ENCODE data around the gene NINL.

DNA sequence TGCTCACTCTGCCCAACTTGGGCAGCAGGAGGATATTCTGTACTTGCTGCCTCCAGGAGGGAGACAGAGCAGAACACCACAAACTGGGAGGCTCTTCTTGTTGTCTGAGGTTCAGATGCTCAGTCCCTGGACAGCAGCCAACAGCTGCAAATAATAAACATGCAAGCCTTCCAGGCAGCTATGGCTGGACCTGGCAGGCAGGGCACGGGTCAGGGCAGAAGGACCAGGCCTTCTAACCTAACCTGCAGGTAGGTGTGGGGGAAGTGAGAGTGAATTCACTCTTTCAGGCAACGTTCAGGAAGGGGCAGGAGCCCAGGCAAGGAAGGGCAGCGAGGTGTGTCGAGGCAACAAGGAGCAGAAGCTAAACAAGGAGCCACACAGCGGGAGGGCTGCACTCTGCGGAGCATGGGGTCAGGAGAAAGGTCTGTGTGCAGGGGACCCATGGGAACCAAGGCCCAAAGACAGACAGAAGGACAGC, 31.5 kb downstream of the NINL start:
- TF ChIP-seq, protein P1, sequence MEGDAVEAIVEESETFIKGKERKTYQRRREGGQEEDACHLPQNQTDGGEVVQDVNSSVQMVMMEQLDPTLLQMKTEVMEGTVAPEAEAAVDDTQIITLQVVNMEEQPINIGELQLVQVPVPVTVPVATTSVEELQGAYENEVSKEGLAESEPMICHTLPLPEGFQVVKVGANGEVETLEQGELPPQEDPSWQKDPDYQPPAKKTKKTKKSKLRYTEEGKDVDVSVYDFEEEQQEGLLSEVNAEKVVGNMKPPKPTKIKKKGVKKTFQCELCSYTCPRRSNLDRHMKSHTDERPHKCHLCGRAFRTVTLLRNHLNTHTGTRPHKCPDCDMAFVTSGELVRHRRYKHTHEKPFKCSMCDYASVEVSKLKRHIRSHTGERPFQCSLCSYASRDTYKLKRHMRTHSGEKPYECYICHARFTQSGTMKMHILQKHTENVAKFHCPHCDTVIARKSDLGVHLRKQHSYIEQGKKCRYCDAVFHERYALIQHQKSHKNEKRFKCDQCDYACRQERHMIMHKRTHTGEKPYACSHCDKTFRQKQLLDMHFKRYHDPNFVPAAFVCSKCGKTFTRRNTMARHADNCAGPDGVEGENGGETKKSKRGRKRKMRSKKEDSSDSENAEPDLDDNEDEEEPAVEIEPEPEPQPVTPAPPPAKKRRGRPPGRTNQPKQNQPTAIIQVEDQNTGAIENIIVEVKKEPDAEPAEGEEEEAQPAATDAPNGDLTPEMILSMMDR (IDR thresholded peaks at IDR 0.05; ENCODE audit: low read depth, low read length, missing input control) = no peak
- TF ChIP-seq RAD21 (IDR thresholded peaks at IDR 0.05) (no peak), SP1 (IDR thresholded peaks at IDR 0.05) (no peak), EGR1 (IDR thresholded peaks at IDR 0.05; ENCODE audit: low read depth in 2 of 2) (no peak), HNF4A (conservative IDR thresholded peaks at IDR 0.05) (no peak), FOXA1 (IDR thresholded peaks at IDR 0.05) (no peak), GABPA (IDR thresholded peaks at IDR 0.05 in 1 of 2, conservative IDR thresholded peaks at IDR 0.05 in 1 of 2) (no peak)
- TF ChIP-seq, protein P2, sequence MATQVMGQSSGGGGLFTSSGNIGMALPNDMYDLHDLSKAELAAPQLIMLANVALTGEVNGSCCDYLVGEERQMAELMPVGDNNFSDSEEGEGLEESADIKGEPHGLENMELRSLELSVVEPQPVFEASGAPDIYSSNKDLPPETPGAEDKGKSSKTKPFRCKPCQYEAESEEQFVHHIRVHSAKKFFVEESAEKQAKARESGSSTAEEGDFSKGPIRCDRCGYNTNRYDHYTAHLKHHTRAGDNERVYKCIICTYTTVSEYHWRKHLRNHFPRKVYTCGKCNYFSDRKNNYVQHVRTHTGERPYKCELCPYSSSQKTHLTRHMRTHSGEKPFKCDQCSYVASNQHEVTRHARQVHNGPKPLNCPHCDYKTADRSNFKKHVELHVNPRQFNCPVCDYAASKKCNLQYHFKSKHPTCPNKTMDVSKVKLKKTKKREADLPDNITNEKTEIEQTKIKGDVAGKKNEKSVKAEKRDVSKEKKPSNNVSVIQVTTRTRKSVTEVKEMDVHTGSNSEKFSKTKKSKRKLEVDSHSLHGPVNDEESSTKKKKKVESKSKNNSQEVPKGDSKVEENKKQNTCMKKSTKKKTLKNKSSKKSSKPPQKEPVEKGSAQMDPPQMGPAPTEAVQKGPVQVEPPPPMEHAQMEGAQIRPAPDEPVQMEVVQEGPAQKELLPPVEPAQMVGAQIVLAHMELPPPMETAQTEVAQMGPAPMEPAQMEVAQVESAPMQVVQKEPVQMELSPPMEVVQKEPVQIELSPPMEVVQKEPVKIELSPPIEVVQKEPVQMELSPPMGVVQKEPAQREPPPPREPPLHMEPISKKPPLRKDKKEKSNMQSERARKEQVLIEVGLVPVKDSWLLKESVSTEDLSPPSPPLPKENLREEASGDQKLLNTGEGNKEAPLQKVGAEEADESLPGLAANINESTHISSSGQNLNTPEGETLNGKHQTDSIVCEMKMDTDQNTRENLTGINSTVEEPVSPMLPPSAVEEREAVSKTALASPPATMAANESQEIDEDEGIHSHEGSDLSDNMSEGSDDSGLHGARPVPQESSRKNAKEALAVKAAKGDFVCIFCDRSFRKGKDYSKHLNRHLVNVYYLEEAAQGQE (IDR thresholded peaks at IDR 0.05) = no peak
- TF ChIP-seq, protein P3, sequence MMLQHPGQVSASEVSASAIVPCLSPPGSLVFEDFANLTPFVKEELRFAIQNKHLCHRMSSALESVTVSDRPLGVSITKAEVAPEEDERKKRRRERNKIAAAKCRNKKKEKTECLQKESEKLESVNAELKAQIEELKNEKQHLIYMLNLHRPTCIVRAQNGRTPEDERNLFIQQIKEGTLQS (IDR thresholded peaks at IDR 0.05) = no peak

All from liver (tissue), 3 donors.